Activated T-helper 1 cell treated with anti-CD3 and anti-CD28 coated beads, Interleukin-2, amount 50 U/mL, for 16 hours (primary cell): ENCODE data around the gene MSRB2.

Source experiments
- DNase-seq, 2 donors: peaks; one replicate each; pipeline ENCODE4 v3.0.0-alpha.2; 2020; ENCODE audit warnings: low read depth in 1 of 2, low spot score in 1 of 2

MSRB2 gene

DNA sequence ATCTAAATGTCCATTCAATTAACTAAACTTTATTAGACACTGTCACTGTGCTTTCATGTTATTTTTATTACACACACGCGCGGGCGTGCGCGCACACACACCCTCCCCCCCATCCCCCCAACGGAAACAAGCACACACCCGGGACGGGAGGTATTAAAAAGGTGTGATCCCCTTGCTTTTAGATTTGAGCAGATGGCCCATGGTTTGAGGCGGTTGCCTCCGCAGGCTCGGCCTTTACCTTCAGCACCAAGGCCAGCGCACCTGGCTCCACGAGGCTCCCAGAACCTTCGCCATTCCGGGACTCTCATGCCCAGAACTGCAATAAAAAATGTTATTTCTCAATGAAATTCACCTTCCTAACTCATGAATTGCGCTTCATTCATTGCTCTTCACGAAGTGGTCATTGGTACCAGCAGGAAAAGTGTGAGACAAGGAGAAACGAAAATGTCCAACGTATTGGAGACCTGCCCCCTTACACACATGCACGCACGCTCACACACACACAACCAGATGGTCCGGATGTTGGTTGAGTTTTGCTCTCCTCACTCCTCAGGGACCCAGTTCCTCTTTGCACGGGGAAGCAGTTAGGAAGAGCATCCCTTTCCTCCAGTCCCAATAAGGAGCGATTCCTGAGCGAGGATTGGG lies 76.0 kb downstream of the MSRB2 start:
- DNase-seq, result no peak
